ENCODE results near the gene METTL15.
"Not testable (repeated sequence)": the region's sequence is repeated elsewhere in the genome, so short reads cannot be mapped to it uniquely, and the experiment has no call there.

Gene METTL15

DNA sequence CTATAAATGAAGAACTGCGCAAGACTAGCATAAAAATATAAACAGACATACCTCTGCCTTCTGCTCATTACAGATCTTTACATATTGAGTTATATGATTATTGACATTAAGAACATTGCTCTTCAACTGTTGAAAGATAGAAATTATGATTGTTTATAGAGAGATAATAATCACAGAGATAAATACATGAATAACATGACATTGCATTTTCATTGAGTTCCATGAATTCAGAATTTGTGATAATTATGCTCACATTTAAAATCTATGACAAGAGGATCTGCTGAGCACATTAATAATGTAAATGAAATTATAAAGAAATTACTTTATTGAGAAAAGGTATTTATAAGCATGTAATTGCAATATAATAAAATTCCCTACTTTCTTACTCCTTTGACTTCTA is 25.1 kb upstream of the METTL15 start:
- Histone ChIP-seq H4K91ac (ENCODE audit: low read depth, low read length, poor library complexity) (no peak overlapping the region), H3K27me3 (ENCODE audit: control insufficient read depth in 3 of 3, insufficient read depth in 3 of 3, low read depth in 1 of 3, low read length in 3 of 3) (no peaks in the 10 kb centered on the region), H2AK5ac (ENCODE audit: low read depth, low read length) (no peak overlapping the region), H2BK5ac (ENCODE audit: low read length) (no peak overlapping the region), H3K4ac (ENCODE audit: low read length) (no peak overlapping the region), H2BK120ac (ENCODE audit: low read depth, low read length) (no peak overlapping the region), H4K8ac (ENCODE audit: low read depth, low read length) (no peak overlapping the region), H3K9me3 (replicated peaks in 1 of 2; ENCODE audit: control insufficient read depth in 2 of 2, insufficient read depth in 1 of 2, low read depth in 1 of 2, low read length in 2 of 2) (no peaks in the 10 kb centered on the region), H3K9ac (ENCODE audit: low read depth, low read length, poor library complexity) (no peak overlapping the region), H3K79me1 (ENCODE audit: low read depth, low read length) (no peaks in the 10 kb centered on the region), H3K27ac (replicated peaks; ENCODE audit: low read length) (no peak overlapping the region), H3K14ac (ENCODE audit: low read length) (no peak overlapping the region), H3K4me1 (ENCODE audit: control insufficient read depth in 2 of 2, insufficient read depth in 1 of 2, low read depth in 1 of 2, low read length in 2 of 2) (no peaks in the 10 kb centered on the region), H3K4me2 (ENCODE audit: insufficient read depth, low read length, poor library complexity, severe bottlenecking) (no peak overlapping the region), H3K23ac (ENCODE audit: low read depth, low read length, poor library complexity) (no peak overlapping the region), H3K4me3 (ENCODE audit: low read length in 2 of 2) (no peak overlapping the region), H2AFZ (ENCODE audit: low read length) (no peak overlapping the region), H3K36me3 (replicated peaks in 1 of 2; ENCODE audit: control insufficient read depth in 2 of 2, insufficient read depth in 2 of 2, low read length in 2 of 2) (peaks cover 8 to 98% of the 10 kb centered on the region in 2 donors), H3K18ac (ENCODE audit: low read length) (no peak overlapping the region), H2BK15ac (ENCODE audit: low read length) (no peak overlapping the region), H2BK12ac (ENCODE audit: low read length) (no peak overlapping the region)
- DNase-seq (ENCODE audit: low spot score): no peak
- WGBS, 2 donors (ENCODE audit: extremely low coverage in 2 of 2, insufficient read length in 2 of 2, insufficient replicate concordance in 1 of 2): no CpG with 5 or more reads among the region's 1 CpG

DNA sequence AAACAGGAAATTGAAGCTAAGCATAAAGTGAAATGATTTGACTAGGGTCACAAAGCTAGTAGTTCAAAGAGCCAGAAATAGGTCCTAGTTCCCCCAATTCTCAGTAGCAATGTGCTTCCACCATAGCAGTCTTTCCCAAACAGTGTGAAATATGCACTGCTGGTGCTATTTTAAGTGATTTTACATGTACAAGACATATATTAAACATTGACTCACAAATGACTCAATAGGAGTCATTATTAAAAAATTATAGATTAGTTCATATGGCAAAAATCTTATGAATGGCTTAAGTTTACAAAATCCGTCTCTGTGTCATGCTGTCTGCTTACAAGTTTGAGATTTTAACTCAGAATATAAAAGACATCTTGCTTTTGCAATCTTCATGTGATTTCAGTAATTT is 21.6 kb upstream of the METTL15 start:
- WGBS, 2 donors (ENCODE audit: extremely low coverage in 2 of 2, insufficient read length in 2 of 2, insufficient replicate concordance in 1 of 2): no CpG with 5 or more reads among the region's 1 CpG
- H3K4ac ChIP-seq (ENCODE audit: low read length): no peak overlapping the region
- H4K8ac ChIP-seq (ENCODE audit: low read depth, low read length): no peak overlapping the region
- no peaks in the 10 kb centered on the region for H3K4me1 ChIP-seq (ENCODE audit: control insufficient read depth in 2 of 2, insufficient read depth in 1 of 2, low read depth in 1 of 2, low read length in 2 of 2)
- no peak overlapping the region for H2AFZ ChIP-seq (ENCODE audit: low read length)
- H3K27me3 ChIP-seq (ENCODE audit: control insufficient read depth in 3 of 3, insufficient read depth in 3 of 3, low read depth in 1 of 3, low read length in 3 of 3): no peaks in the 10 kb centered on the region
- H2BK15ac ChIP-seq (ENCODE audit: low read length): no peak overlapping the region
- no peaks in the 10 kb centered on the region for H3K79me1 ChIP-seq (ENCODE audit: low read depth, low read length)
- H4K91ac ChIP-seq (ENCODE audit: low read depth, low read length, poor library complexity): no peak overlapping the region
- H2BK5ac ChIP-seq (ENCODE audit: low read length): no peak overlapping the region
- no peaks in the 10 kb centered on the region for H3K9me3 ChIP-seq (replicated peaks in 1 of 2; ENCODE audit: control insufficient read depth in 2 of 2, insufficient read depth in 1 of 2, low read depth in 1 of 2, low read length in 2 of 2)
- no peak overlapping the region for H3K23ac ChIP-seq (ENCODE audit: low read depth, low read length, poor library complexity)
- no peak for DNase-seq (ENCODE audit: low spot score)
- no peak overlapping the region for H3K27ac ChIP-seq (replicated peaks; ENCODE audit: low read length)
- no peak overlapping the region for H2BK12ac ChIP-seq (ENCODE audit: low read length)
- H3K4me2 ChIP-seq (ENCODE audit: insufficient read depth, low read length, poor library complexity, severe bottlenecking): no peak overlapping the region
- H3K36me3 ChIP-seq (replicated peaks in 1 of 2; ENCODE audit: control insufficient read depth in 2 of 2, insufficient read depth in 2 of 2, low read length in 2 of 2): peaks cover 10 to 98% of the 10 kb centered on the region in 2 donors
- no peak overlapping the region for H2AK5ac ChIP-seq (ENCODE audit: low read depth, low read length)
- no peak overlapping the region for H3K4me3 ChIP-seq (ENCODE audit: low read length in 2 of 2)
- no peak overlapping the region for H3K9ac ChIP-seq (ENCODE audit: low read depth, low read length, poor library complexity)
- H3K18ac ChIP-seq (ENCODE audit: low read length): no peak overlapping the region
- no peak overlapping the region for H2BK120ac ChIP-seq (ENCODE audit: low read depth, low read length)
- no peak overlapping the region for H3K14ac ChIP-seq (ENCODE audit: low read length)

DNA sequence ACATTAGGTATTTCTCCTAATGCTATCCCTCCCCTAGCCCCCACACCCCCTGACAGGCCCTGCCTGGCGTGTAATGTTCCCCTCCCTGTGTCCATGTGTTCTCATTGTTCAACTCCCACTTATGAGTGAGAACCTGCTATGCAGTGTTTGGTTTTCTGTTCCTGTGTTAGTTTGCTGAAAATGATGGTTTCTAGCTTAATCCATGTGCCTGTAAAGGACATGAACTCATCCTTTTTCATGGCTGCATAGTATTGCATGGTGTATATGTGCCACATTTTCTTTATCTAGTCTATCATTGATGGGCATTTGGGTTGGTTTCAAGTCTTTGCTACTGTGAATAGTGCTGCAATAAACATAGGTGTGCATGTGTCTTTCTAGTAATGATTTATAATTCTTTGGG is 21.0 kb upstream of the METTL15 start:
- H3K27ac ChIP-seq (replicated peaks; ENCODE audit: low read length); H3K9me3 ChIP-seq (replicated peaks in 1 of 2; ENCODE audit: control insufficient read depth in 2 of 2, insufficient read depth in 1 of 2, low read depth in 1 of 2, low read length in 2 of 2); H3K27me3 ChIP-seq (ENCODE audit: control insufficient read depth in 3 of 3, insufficient read depth in 3 of 3, low read depth in 1 of 3, low read length in 3 of 3); H3K4me3 ChIP-seq (ENCODE audit: low read length in 2 of 2); H3K23ac ChIP-seq (ENCODE audit: low read depth, low read length, poor library complexity); H2AFZ ChIP-seq (ENCODE audit: low read length); H3K4ac ChIP-seq (ENCODE audit: low read length); H3K4me1 ChIP-seq (ENCODE audit: control insufficient read depth in 2 of 2, insufficient read depth in 1 of 2, low read depth in 1 of 2, low read length in 2 of 2); H3K18ac ChIP-seq (ENCODE audit: low read length); H3K14ac ChIP-seq (ENCODE audit: low read length); H2BK120ac ChIP-seq (ENCODE audit: low read depth, low read length); H3K4me2 ChIP-seq (ENCODE audit: insufficient read depth, low read length, poor library complexity, severe bottlenecking); H3K9ac ChIP-seq (ENCODE audit: low read depth, low read length, poor library complexity); H2BK5ac ChIP-seq (ENCODE audit: low read length); H2BK15ac ChIP-seq (ENCODE audit: low read length); H4K91ac ChIP-seq (ENCODE audit: low read depth, low read length, poor library complexity); H4K8ac ChIP-seq (ENCODE audit: low read depth, low read length); H2AK5ac ChIP-seq (ENCODE audit: low read depth, low read length); H3K79me1 ChIP-seq (ENCODE audit: low read depth, low read length); DNase-seq (ENCODE audit: low spot score); H2BK12ac ChIP-seq (ENCODE audit: low read length): not testable (repeated sequence)
- WGBS, 2 donors (ENCODE audit: extremely low coverage in 2 of 2, insufficient read length in 2 of 2, insufficient replicate concordance in 1 of 2): no CpG with 5 or more reads among the region's 1 CpG
- peaks cover 8 to 92% of the 10 kb centered on the region in 2 donors for H3K36me3 ChIP-seq (replicated peaks in 1 of 2; ENCODE audit: control insufficient read depth in 2 of 2, insufficient read depth in 2 of 2, low read length in 2 of 2)

DNA sequence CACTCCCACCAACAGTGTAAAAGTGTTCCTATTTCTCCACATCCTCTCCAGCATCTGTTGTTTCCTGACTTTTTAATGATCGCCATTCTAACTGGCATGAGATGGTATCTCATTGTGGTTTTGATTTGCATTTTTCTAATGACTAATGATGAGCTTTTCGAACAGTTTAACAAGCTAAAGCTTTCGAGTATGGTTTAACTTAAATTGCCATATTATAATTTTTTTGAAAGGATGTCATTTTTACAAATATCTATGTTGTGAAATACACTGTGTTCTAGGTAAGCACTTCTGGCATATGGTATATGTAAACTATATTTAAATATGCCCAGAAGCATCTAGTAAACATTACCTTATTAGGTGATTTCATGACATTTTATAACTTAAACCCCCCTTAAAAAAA is 20.5 kb upstream of the METTL15 start:
- not testable (repeated sequence) for DNase-seq (ENCODE audit: low spot score); H2BK12ac ChIP-seq (ENCODE audit: low read length); H2AFZ ChIP-seq (ENCODE audit: low read length); H3K14ac ChIP-seq (ENCODE audit: low read length); H2BK5ac ChIP-seq (ENCODE audit: low read length); H4K8ac ChIP-seq (ENCODE audit: low read depth, low read length); H2AK5ac ChIP-seq (ENCODE audit: low read depth, low read length); H3K23ac ChIP-seq (ENCODE audit: low read depth, low read length, poor library complexity); H3K9me3 ChIP-seq (replicated peaks in 1 of 2; ENCODE audit: control insufficient read depth in 2 of 2, insufficient read depth in 1 of 2, low read depth in 1 of 2, low read length in 2 of 2); H2BK120ac ChIP-seq (ENCODE audit: low read depth, low read length); H3K79me1 ChIP-seq (ENCODE audit: low read depth, low read length); H3K27me3 ChIP-seq (ENCODE audit: control insufficient read depth in 3 of 3, insufficient read depth in 3 of 3, low read depth in 1 of 3, low read length in 3 of 3); H3K27ac ChIP-seq (replicated peaks; ENCODE audit: low read length); H2BK15ac ChIP-seq (ENCODE audit: low read length); H3K18ac ChIP-seq (ENCODE audit: low read length); H3K9ac ChIP-seq (ENCODE audit: low read depth, low read length, poor library complexity); H3K4ac ChIP-seq (ENCODE audit: low read length); H3K4me2 ChIP-seq (ENCODE audit: insufficient read depth, low read length, poor library complexity, severe bottlenecking); H3K4me1 ChIP-seq (ENCODE audit: control insufficient read depth in 2 of 2, insufficient read depth in 1 of 2, low read depth in 1 of 2, low read length in 2 of 2); H3K4me3 ChIP-seq (ENCODE audit: low read length in 2 of 2); H4K91ac ChIP-seq (ENCODE audit: low read depth, low read length, poor library complexity)
- WGBS, 2 donors (ENCODE audit: extremely low coverage in 2 of 2, insufficient read length in 2 of 2, insufficient replicate concordance in 1 of 2): no CpG with 5 or more reads among the region's 3 CpGs
- H3K36me3 ChIP-seq (replicated peaks in 1 of 2; ENCODE audit: control insufficient read depth in 2 of 2, insufficient read depth in 2 of 2, low read length in 2 of 2): peaks cover 8 to 87% of the 10 kb centered on the region in 2 donors
